ENCODE results near the gene TOB2. TPM values are rescaled to one million over a fixed set of nuclear protein-coding genes. Genes with fewer than 3 reads are reported as not detected.

TOB2 gene
- total RNA-seq, 4 donors from 2014 or later: 15.6 to 97.1 (median 27.8) TPM

- H3K9me3 ChIP-seq: no peaks in the 10 kb centered on the region
- no peaks in the 10 kb centered on the region for H3K36me3 ChIP-seq
- no peak for TF ChIP-seq POLR2A (IDR thresholded peaks at IDR 0.05)
- TF ChIP-seq, protein P1, sequence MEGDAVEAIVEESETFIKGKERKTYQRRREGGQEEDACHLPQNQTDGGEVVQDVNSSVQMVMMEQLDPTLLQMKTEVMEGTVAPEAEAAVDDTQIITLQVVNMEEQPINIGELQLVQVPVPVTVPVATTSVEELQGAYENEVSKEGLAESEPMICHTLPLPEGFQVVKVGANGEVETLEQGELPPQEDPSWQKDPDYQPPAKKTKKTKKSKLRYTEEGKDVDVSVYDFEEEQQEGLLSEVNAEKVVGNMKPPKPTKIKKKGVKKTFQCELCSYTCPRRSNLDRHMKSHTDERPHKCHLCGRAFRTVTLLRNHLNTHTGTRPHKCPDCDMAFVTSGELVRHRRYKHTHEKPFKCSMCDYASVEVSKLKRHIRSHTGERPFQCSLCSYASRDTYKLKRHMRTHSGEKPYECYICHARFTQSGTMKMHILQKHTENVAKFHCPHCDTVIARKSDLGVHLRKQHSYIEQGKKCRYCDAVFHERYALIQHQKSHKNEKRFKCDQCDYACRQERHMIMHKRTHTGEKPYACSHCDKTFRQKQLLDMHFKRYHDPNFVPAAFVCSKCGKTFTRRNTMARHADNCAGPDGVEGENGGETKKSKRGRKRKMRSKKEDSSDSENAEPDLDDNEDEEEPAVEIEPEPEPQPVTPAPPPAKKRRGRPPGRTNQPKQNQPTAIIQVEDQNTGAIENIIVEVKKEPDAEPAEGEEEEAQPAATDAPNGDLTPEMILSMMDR (IDR thresholded peaks at IDR 0.05): no peak
- no peak for DNase-seq
- no peaks in the 10 kb centered on the region for H3K27me3 ChIP-seq
- H3K27ac ChIP-seq: peak overlapping the region in 1 of 2 donors; percentile 13
- H3K4me1 ChIP-seq: peaks cover 8 to 12% of the 10 kb centered on the region in 2 donors
- no peak overlapping the region for H3K4me3 ChIP-seq
- intact Hi-C loops (cut with DNase I; ENCODE audit: low total_unique reads): no loop called here
These were observed 40.7 kb upstream of the TOB2 start for GRCh38 chr22:41487037-41487935.

GRCh38 chr22:41485033-41485432, 38.4 kb upstream of the TOB2 start:
- DNase-seq: no peak
- Histone ChIP-seq H3K4me1 (peaks cover 14% of the 10 kb centered on the region in 2 donors), H3K4me3 (no peak overlapping the region), H3K36me3 (no peaks in the 10 kb centered on the region), H3K27ac (no peak overlapping the region), H3K9me3 (no peaks in the 10 kb centered on the region), H3K27me3 (no peaks in the 10 kb centered on the region)
- no peak for TF ChIP-seq POLR2A (IDR thresholded peaks at IDR 0.05)
- TF ChIP-seq, protein P1 (IDR thresholded peaks at IDR 0.05): no peak
- intact Hi-C loops (cut with DNase I; ENCODE audit: low total_unique reads): no loop called here

GRCh38 chr22:41482319-41482935, 35.8 kb upstream of the TOB2 start:
- intact Hi-C loops (cut with DNase I; ENCODE audit: low total_unique reads): no loop called here
- Histone ChIP-seq H3K27ac (peak overlapping the region; percentile 68 to 78), H3K4me1 (peaks cover 14 to 20% of the 10 kb centered on the region in 2 donors), H3K36me3 (no peaks in the 10 kb centered on the region), H3K27me3 (no peaks in the 10 kb centered on the region), H3K9me3 (no peaks in the 10 kb centered on the region), H3K4me3 (no peak overlapping the region)
- no peak for TF ChIP-seq POLR2A (IDR thresholded peaks at IDR 0.05)
- TF ChIP-seq, protein P1 (IDR thresholded peaks at IDR 0.05): no peak
- DNase-seq: no peak

GRCh38 chr22:41481925-41482318, 35.3 kb upstream of the TOB2 start:
- no peak for DNase-seq
- Histone ChIP-seq H3K4me3 (no peak overlapping the region), H3K4me1 (peaks cover 14 to 20% of the 10 kb centered on the region in 2 donors), H3K9me3 (no peaks in the 10 kb centered on the region), H3K27me3 (no peaks in the 10 kb centered on the region), H3K36me3 (no peaks in the 10 kb centered on the region), H3K27ac (peak overlapping the region; percentile 68 to 78)
- intact Hi-C loops (cut with DNase I; ENCODE audit: low total_unique reads): no loop called here
- TF ChIP-seq, protein P1 (IDR thresholded peaks at IDR 0.05): no peak
- TF ChIP-seq POLR2A (IDR thresholded peaks at IDR 0.05): no peak

Measured in uterus (tissue), 4 donors.